Ammon's horn (tissue), 1 donor: Measurements from ENCODE around the gene NBR1.
"Not testable (repeated sequence)": the region's sequence is repeated elsewhere in the genome, so short reads cannot be mapped to it uniquely, and the experiment has no call there.

Source experiments
- DNase-seq: peaks from one replicate; pipeline ENCODE4 v3.0.0-alpha.2; 2016; ENCODE audit warnings: low spot score

NBR1 gene

GRCh38 chr17:43159232-43159631 is 11.8 kb upstream of the NBR1 start:
- not testable (repeated sequence) for DNase-seq

GRCh38 chr17:43159957-43160356 is 11.1 kb upstream of the NBR1 start:
- not testable (repeated sequence) for DNase-seq

GRCh38 chr17:43165971-43166370 is 5.0 kb upstream of the NBR1 start:
- DNase-seq, result not testable (repeated sequence)

- peak; percentile 7 for DNase-seq
Measured at GRCh38 chr17:43169561-43170139, 1.4 kb upstream of the NBR1 start.

DNA sequence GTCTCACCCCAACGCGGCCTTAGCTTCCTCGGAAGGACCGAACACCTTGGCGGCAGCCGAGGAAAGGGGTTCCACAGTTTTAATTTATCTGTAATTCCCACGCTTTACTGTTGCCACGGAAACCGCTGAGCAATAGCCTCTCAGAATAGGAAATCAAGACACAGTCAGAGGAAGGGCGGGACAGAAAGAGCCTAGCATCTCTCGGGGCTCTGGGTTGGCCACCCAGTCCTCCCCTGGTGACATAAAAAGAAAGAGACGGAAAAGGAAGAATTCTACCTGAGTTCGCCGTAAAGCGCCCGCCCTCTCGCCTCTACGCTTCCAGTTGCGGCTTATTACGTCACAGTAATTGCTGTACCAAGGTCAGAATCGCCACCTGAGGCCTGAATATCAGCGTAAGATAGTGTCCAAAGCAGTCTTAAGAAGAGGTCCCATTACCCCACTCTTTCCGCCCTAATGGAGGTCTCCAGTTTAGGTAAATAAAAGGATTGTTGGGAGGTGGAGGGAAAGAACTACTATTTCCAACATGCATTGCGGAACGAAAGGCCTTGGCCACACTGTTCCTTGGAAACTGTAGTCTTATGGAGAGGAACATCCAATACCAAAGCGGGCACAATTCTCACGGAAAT is 761 bp upstream of the NBR1 start:
- DNase-seq, result peak; percentile 95

DNA sequence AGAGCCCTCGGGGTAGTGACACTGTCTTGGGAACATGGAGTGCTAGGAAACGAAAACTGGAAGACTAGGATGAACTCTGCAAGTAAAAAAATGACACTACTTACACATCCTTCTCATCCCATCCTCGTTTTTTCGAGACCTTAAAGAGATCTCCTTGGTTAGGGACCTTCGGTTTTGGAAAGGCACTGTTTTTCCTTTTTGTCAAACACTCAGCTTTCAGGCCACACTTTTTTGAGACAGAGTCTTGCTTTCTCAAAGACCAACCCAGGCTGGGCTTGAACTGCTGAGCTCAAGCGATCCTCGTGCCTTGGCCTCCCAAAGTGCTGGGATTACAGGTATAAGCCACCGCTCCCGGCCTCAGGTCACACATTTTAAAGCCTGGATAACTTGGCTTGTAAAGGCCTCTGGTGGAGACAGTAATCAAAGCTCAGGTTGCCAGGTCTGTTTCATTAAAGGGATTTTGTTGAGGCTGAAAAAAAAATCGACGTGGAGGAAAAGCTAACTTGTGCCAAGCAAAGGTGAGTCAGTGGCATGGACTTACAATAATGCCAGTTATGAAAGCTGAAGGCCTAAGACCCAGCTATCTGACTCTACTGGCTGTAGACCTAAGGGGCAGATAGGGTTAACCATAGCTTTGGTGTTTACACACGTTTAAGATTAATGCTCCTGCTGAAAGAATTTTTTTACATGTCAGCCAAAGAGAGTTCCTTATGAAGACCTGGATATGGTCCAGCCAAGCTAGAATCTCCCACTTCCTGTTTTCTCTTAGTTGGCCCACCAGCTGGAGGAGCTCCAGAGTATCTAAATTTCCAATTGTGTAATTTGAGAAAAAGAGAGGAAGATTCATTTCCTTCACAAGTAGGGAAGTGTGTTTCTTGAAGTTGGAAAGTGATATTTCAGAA is 823 bp downstream of the NBR1 start:
- DNase-seq, result peak; percentile 64

- no peak for DNase-seq
Measured at GRCh38 chr17:43175213-43176118, 4.5 kb downstream of the NBR1 start.

GRCh38 chr17:43176119-43176570 is 5.1 kb downstream of the NBR1 start:
- DNase-seq, result no peak

- no peak for DNase-seq
Measured at GRCh38 chr17:43183921-43184320, 12.9 kb downstream of the NBR1 start.

DNA sequence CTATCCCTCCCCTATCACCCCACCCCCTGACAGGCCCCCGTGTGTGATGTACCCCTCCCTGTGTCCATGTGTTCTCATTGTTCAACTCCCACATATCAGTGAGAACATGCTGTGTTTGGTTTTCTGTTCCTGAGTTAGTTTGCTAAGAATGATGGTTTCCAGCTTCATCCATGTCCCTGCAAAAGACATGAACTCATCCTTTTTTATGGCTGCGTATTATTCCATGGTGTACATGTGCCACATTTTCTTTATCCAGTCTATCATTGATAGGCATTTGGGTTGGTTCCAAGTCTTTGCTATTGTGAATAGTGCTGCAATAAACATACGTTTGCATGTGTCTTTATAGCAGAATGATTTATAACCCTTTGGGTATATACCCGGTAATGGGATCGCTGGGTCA is 15.6 kb downstream of the NBR1 start:
- not testable (repeated sequence) for DNase-seq

DNA sequence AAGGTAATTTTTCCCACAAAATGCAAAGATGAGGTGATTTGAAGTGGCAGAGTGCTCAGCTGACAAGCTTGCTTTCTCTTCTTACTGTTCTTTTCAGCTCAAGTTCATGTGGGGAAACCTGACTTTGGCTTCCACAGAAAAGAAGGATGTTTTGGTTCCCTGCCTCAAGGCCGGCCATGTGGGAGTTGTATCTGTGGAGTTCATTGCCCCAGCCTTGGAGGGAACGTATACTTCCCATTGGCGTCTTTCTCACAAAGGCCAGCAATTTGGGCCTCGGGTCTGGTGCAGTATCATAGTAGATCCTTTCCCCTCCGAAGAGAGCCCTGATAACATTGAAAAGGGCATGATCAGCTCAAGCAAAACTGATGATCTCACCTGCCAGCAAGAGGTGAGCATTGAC is 22.2 kb downstream of the NBR1 start:
- no peak for DNase-seq

DNA sequence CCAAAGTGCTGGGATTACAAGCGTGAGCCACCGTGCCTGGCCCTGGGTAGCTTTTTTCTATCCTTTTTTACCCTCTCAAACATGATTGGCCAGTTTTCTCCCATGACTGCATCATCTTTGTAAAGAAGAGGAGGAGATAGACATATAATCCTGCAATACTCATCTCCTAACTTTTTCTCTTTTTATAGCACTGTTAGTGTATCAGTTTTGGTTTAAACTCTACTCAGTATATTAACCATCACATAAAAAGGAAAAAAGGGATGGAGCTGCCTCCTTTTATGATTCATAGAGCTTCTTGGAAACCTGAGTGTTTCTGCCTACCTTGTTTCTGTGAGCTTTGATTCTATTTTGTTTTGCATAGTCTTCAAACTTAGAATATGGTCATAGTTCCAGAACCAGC is 28.6 kb downstream of the NBR1 start:
- no peak for DNase-seq

DNA sequence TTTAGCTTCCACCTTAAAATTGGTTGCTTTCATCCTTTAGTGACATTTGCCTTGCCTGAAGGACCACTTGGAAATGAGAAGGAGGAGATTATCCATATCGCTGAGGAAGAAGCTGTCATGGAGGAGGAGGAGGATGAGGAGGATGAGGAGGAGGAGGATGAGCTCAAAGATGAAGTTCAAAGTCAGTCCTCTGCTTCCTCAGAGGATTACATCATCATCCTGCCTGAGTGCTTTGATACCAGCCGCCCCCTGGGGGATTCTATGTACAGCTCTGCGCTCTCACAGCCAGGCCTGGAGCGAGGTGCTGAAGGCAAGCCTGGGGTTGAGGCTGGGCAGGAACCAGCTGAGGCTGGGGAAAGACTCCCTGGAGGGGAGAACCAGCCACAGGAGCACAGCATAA is 29.1 kb downstream of the NBR1 start:
- no peak for DNase-seq

DNA sequence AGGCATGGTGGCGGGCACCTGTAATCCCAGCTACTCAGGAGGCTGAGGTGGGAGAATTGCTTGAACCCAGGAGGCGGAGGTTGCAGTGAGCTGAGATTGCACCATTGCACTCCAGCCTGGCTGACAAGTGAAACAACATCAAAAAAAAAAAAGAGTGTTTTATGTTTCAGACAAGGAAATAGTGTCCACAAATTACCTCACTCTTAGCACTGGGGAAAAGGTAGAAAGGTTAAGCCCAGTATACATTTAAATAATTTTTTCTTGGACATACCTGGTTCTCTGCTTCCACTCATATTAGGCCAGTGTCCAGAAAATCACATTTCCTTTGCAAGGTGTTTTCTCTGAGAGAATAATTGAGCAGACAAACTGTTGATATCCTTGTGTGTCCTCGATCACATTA is 32.0 kb downstream of the NBR1 start:
- DNase-seq, result not testable (repeated sequence)

DNA sequence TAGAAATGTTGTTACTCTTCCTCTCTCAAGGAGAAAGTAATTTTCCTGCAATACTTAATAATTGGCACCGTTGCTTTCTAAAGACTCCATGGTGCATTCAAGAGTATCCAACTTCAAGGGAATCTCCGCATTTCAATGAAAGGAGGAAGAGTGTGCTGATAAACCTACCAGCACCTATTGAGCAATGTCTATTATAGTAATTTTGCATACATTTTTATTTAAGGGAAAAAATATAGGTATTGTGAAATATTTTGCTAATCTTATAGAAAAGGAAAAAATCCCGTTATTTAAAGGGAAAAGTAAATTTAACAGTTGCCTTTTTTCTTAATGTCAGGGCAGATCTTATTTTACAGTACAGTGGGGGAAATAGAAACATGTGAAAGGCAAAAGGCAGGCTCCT is 39.6 kb downstream of the NBR1 start:
- no peak for DNase-seq

GRCh38 chr17:43211123-43211479 is 40.1 kb downstream of the NBR1 start:
- DNase-seq, result no peak

DNA sequence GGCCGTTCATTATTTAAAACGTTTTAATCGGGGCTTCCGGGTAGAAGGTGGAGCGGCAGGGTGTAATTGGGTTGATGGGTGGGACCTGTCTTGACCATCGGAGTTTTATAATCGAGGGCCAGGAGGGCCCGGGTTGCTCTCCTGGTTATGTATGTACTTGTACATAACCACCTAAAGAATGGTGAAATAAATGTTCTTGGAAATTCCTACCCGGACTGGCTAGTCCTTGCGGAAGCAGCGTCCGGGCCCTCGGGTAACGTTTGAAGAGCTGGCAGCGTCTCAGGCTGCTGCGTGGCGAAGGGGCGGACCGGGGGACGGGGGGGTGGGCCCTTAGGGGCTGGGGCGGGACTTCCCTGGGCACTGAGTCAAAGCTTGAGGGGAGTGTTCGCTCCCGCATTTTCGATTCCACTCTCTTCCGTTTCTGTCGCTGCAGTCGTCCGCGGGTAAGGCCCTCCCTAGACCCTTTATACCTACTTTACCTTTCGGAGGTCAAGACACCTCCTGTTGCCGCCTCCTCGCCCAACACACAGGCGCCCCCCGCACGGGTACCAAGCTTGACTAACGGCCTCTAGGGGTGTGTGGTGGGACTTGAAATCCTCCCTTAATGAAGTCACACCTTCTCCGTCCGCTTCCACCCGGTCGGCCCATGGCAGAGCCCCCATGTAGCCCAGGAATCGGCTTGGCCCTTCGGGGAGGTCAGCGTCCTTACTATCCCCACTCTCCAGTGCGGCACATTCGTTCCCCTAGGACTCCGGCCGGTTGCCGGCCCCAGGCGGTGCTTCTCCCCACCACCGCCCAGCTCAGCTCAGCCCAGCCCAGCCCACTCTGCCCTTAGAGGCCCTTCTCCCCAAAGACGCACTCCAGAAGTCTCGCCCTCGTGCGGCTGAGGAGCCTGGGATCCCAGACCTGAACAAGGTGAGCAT is 40.7 kb downstream of the NBR1 start, which contains the start of gene TMEM106A:
Gene TMEM106A (plus strand): TSS at position 396 of the 923 bp plus-strand sequence. CDS start 1,167 bp downstream, outside the sequence.
- peak; percentile 60 for DNase-seq

GRCh38 chr17:43212641-43213490 is 41.9 kb downstream of the NBR1 start:
- peak; percentile 7 for DNase-seq

GRCh38 chr17:43213545-43213944 is 42.5 kb downstream of the NBR1 start:
- DNase-seq, result no peak

- DNase-seq, result no peak
Measured at GRCh38 chr17:43215341-43215740, 44.3 kb downstream of the NBR1 start.
